OCI-LY7 (cell line): Measurements from ENCODE around the gene UFL1. TPM values are rescaled to one million over a fixed set of nuclear protein-coding genes. Genes with fewer than 3 reads are reported as not detected.

Experiments
- BruUV-seq: library from RNA; stranded (reverse); fragments of 400-500 nt; replicated peaks from 2 replicates; lab custom pipeline; 2021; lab: Mats Ljungman, UMichigan
- CTCF ChIA-PET: fragments of 300-600 bp; sonication (Branson Sonifier 250); formaldehyde crosslinking; loops from one replicate; lab custom pipeline; 2022; ENCODE audit warnings: antibody characterized with exemption; ENCODE audit not compliant: unreplicated experiment; lab: Charles Lee
- POLR2A ChIA-PET: fragments of 300-600 bp; sonication (Branson Sonifier 250); formaldehyde crosslinking; loops from one replicate; lab custom pipeline; 2022; ENCODE audit warnings: antibody characterized with exemption; lab: Charles Lee
- DNase-seq: peaks from one replicate; pipeline ENCODE4 v3.0.0-alpha.2; 2015; ENCODE audit warnings: low spot score
- H2AFZ ChIP-seq: fragments of 200-600 bp; sonication (generic), shearing (Covaris generic); 2 replicates; pipeline ENCODE4 v1.6.1; 2014; ENCODE audit warnings: mild to moderate bottlenecking, antibody characterized with exemption, low read length, moderate library complexity
- H3K27ac ChIP-seq: fragments of 200-600 bp; sonication (generic); 2 replicates; pipeline ENCODE4 v1.5.1; 2014; ENCODE audit warnings: mixed run types, low read depth, mild to moderate bottlenecking, moderate library complexity, low read length, inconsistent platforms; ENCODE audit not compliant: poor library complexity, severe bottlenecking
- H3K36me3 ChIP-seq: fragments of 200-600 bp; sonication (generic); 2 replicates; pipeline ENCODE4 v1.6.1; 2014; ENCODE audit warnings: mild to moderate bottlenecking, antibody characterized with exemption, low read length, moderate library complexity, mixed read lengths; ENCODE audit not compliant: insufficient read depth
- H3K4me1 ChIP-seq: fragments of 200-600 bp; sonication (generic); 2 replicates; pipeline ENCODE4 v1.5.1; 2014; ENCODE audit warnings: mild to moderate bottlenecking, low read length; ENCODE audit not compliant: insufficient read depth, poor library complexity, severe bottlenecking
- H3K4me2 ChIP-seq: fragments of 200-600 bp; sonication (generic); 2 replicates; pipeline ENCODE4 v1.6.1; 2014; ENCODE audit warnings: mild to moderate bottlenecking, low read length
- H3K4me3 ChIP-seq: fragments of 200-600 bp; sonication (generic); 2 replicates; pipeline ENCODE4 v1.5.1; 2014; ENCODE audit warnings: mild to moderate bottlenecking, low read depth, low read length; ENCODE audit not compliant: poor library complexity, severe bottlenecking
- H3K79me2 ChIP-seq: fragments of 200-600 bp; sonication (generic); 2 replicates; pipeline ENCODE4 v1.6.1; 2016; ENCODE audit warnings: low read depth, mild to moderate bottlenecking, low read length, moderate library complexity, mixed read lengths; ENCODE audit not compliant: insufficient read depth
- H3K9me2 ChIP-seq: fragments of 200-600 bp; sonication (generic); 2 replicates; pipeline ENCODE4 v1.6.1; 2016; ENCODE audit warnings: mild to moderate bottlenecking, low read length, mixed read lengths; ENCODE audit not compliant: insufficient read depth
- H3K9me3 ChIP-seq: fragments of 200-600 bp; sonication (generic); 2 replicates; pipeline ENCODE4 v1.6.1; 2014; ENCODE audit warnings: mild to moderate bottlenecking, mixed run types, low read length, mixed read lengths
- H4K20me1 ChIP-seq: fragments of 200-600 bp; sonication (generic); 2 replicates; pipeline ENCODE4 v1.6.1; 2014; ENCODE audit warnings: mild to moderate bottlenecking, antibody characterized with exemption, low read length, moderate library complexity, mixed read lengths; ENCODE audit not compliant: insufficient read depth
- CTCF ChIP-seq: fragments of 200-600 bp; sonication (generic); conservative IDR thresholded peaks from 2 replicates; pipeline ENCODE4 v1.5.1; 2014; ENCODE audit warnings: mild to moderate bottlenecking, antibody characterized with exemption, low read length, moderate library complexity, mixed read lengths
- EZH2phosphoT487 ChIP-seq: fragments of 200-600 bp; sonication (generic); IDR thresholded peaks from 2 replicates; pipeline ENCODE4 v1.6.1; 2018; ENCODE audit warnings: low read depth, borderline replicate concordance, mild to moderate bottlenecking, mixed run types, antibody characterized with exemption, low read length, moderate library complexity, mixed read lengths
- intact Hi-C: fragments of 100-400 bp; cut with micrococcal nuclease; formaldehyde crosslinking; loops from one replicate; pipeline ENCODE4 v1.10.0; 2022; ENCODE audit not compliant: unreplicated experiment
- total RNA-seq, 2 experiments: library from RNA; depleted of rRNA in 1 of 2; stranded (reverse); fragments of >200 nt in 1 of 2; shearing (Covaris generic) in 1 of 2; gene quantifications; 2 replicates each; pipeline ENCODE4 v1.2.3, GENCODE V29; 2014 to 2022

UFL1 gene
- total RNA-seq, 2 experiments from 2014 or later = 14.1 to 38.0 TPM

GRCh38 chr6:96505363-96505762, 16.2 kb upstream of the UFL1 start:
- CTCF ChIA-PET = no interaction called here
- Histone ChIP-seq H3K9me3 (no peaks in the 10 kb centered on the region), H3K4me2 (no peak overlapping the region), H3K27ac (no peak overlapping the region), H3K36me3 (no peaks in the 10 kb centered on the region), H3K79me2 (no peaks in the 10 kb centered on the region), H3K4me3 (no peak overlapping the region), H3K9me2 (no peaks in the 10 kb centered on the region), H4K20me1 (no peaks in the 10 kb centered on the region), H3K4me1 (no peaks in the 10 kb centered on the region), H2AFZ (no peak overlapping the region)
- POLR2A ChIA-PET = no interaction called here
- intact Hi-C loops = no loop called here
- no peak for DNase-seq
- no TSS peak for BruUV-seq
- no peak for TF ChIP-seq EZH2phosphoT487
- no peak for TF ChIP-seq CTCF

GRCh38 chr6:96509281-96509680, 12.3 kb upstream of the UFL1 start:
- POLR2A ChIA-PET = no interaction called here
- H4K20me1 ChIP-seq = no peaks in the 10 kb centered on the region
- H3K4me1 ChIP-seq = no peaks in the 10 kb centered on the region
- no TSS peak for BruUV-seq
- CTCF ChIA-PET = no interaction called here
- no peak overlapping the region for H3K4me3 ChIP-seq
- no peaks in the 10 kb centered on the region for H3K79me2 ChIP-seq
- H2AFZ ChIP-seq = no peak overlapping the region
- intact Hi-C loops = no loop called here
- TF ChIP-seq EZH2phosphoT487 (no peak), CTCF (no peak)
- DNase-seq = no peak
- H3K4me2 ChIP-seq = no peak overlapping the region
- H3K9me2 ChIP-seq = no peaks in the 10 kb centered on the region
- no peaks in the 10 kb centered on the region for H3K9me3 ChIP-seq
- H3K27ac ChIP-seq = no peak overlapping the region
- no peaks in the 10 kb centered on the region for H3K36me3 ChIP-seq
